Liver (tissue), 9 donors: ENCODE data around the gene MYOF. TPM values are rescaled to one million over a fixed set of nuclear protein-coding genes. Genes with fewer than 3 reads are reported as not detected.

ENCODE experiments used
- DNase-seq: peaks from one replicate; pipeline ENCODE4 v3.0.0-alpha.2; 2017; ENCODE audit warnings: low spot score
- H3K27ac ChIP-seq, 2 donors: one replicate each; pipeline ENCODE4 v1.7.0; 2013; ENCODE audit warnings: inconsistent platforms in 2 of 2, low read length in 2 of 2, control low read depth in 1 of 2, low read depth in 1 of 2, mild to moderate bottlenecking in 1 of 2
- H3K27me3 ChIP-seq, 4 donors: one replicate each; pipeline versions ENCODE4 v1.6.1 to v1.7.0; 2013; ENCODE audit warnings: low read length in 3 of 4, inconsistent platforms in 1 of 4, mild to moderate bottlenecking in 1 of 4, moderate library complexity in 1 of 4; ENCODE audit not compliant: control insufficient read depth in 4 of 4, insufficient read depth in 4 of 4
- H3K36me3 ChIP-seq, 4 donors: one replicate each; pipeline versions ENCODE4 v1.6.1 to v1.7.0; 2013; ENCODE audit warnings: low read length in 3 of 4, mild to moderate bottlenecking in 3 of 4, low read depth in 1 of 4, moderate library complexity in 1 of 4; ENCODE audit not compliant: control insufficient read depth in 4 of 4, insufficient read depth in 3 of 4
- H3K4me1 ChIP-seq, 4 donors: one replicate each; pipeline versions ENCODE4 v1.6.1 to v1.7.0; 2013; ENCODE audit warnings: low read length in 3 of 4, mild to moderate bottlenecking in 3 of 4, moderate library complexity in 1 of 4; ENCODE audit not compliant: control insufficient read depth in 4 of 4, insufficient read depth in 4 of 4
- H3K4me3 ChIP-seq, 3 donors: one replicate each; pipeline versions ENCODE4 v1.6.1 to v1.7.0; 2013; ENCODE audit warnings: low read length in 3 of 3, control low read depth in 1 of 3, low read depth in 1 of 3, mild to moderate bottlenecking in 1 of 3
- H3K9ac ChIP-seq, 2 donors: one replicate each; pipeline ENCODE4 v1.7.0; 2013; ENCODE audit warnings: low read length in 2 of 2, mild to moderate bottlenecking in 2 of 2, moderate library complexity in 2 of 2, control low read depth in 1 of 2, low read depth in 1 of 2
- H3K9me3 ChIP-seq, 4 donors: one replicate each; pipeline versions ENCODE4 v1.6.1 to v1.7.0; 2013; ENCODE audit warnings: low read length in 3 of 4; ENCODE audit not compliant: control insufficient read depth in 4 of 4
- EGR1 ChIP-seq, 2 donors: IDR thresholded peaks; 2 replicates each; pipeline ENCODE4 v1.6.1; 2016 to 2018; ENCODE audit warnings: antibody characterized with exemption in 2 of 2, low read depth in 2 of 2
- FOXA1 ChIP-seq: IDR thresholded peaks from 2 replicates; pipeline ENCODE4 v1.6.1; 2016; ENCODE audit warnings: antibody characterized with exemption
- FOXA2 ChIP-seq: IDR thresholded peaks from 2 replicates; pipeline ENCODE4 v1.6.1; 2016; ENCODE audit warnings: antibody characterized with exemption
- GABPA ChIP-seq, 2 donors: IDR thresholded peaks in 1 of 2; conservative IDR thresholded peaks in 1 of 2; 2 replicates each; pipeline ENCODE4 v1.6.1; 2016; ENCODE audit warnings: antibody characterized with exemption in 2 of 2, mild to moderate bottlenecking in 1 of 2, moderate library complexity in 1 of 2
- HNF4A ChIP-seq, 2 donors: conservative IDR thresholded peaks; 2 replicates each; pipeline ENCODE4 v1.6.1; 2016; ENCODE audit warnings: antibody characterized with exemption in 2 of 2, mild to moderate bottlenecking in 2 of 2
- HNF4G ChIP-seq: IDR thresholded peaks from 2 replicates; pipeline ENCODE4 v1.6.1; 2016; ENCODE audit warnings: antibody characterized with exemption
- JUND ChIP-seq, 2 donors: IDR thresholded peaks; 2 replicates each; pipeline ENCODE4 v1.6.1; 2016; ENCODE audit warnings: antibody characterized with exemption in 2 of 2
- NR2F2 ChIP-seq: IDR thresholded peaks from 2 replicates; pipeline ENCODE4 v1.6.1; 2016; ENCODE audit warnings: antibody characterized with exemption
- RAD21 ChIP-seq, 2 donors: IDR thresholded peaks; 2 replicates each; pipeline ENCODE4 v1.6.1; 2016; ENCODE audit warnings: antibody characterized with exemption in 2 of 2, mild to moderate bottlenecking in 2 of 2
- RXRA ChIP-seq, 2 donors: IDR thresholded peaks; 2 replicates each; pipeline ENCODE4 v1.6.1; 2017 to 2018; ENCODE audit warnings: antibody characterized with exemption in 2 of 2, mild to moderate bottlenecking in 1 of 2
- SP1 ChIP-seq: IDR thresholded peaks from 2 replicates; pipeline ENCODE4 v1.6.1; 2018; ENCODE audit warnings: antibody characterized with exemption, mild to moderate bottlenecking
- TAF1 ChIP-seq: conservative IDR thresholded peaks from 2 replicates; pipeline ENCODE4 v1.6.1; 2016; ENCODE audit warnings: antibody characterized with exemption, mild to moderate bottlenecking
- YY1 ChIP-seq: IDR thresholded peaks from 2 replicates; pipeline ENCODE4 v1.6.1; 2016; ENCODE audit warnings: antibody characterized with exemption, mild to moderate bottlenecking
- ZBTB33 ChIP-seq: IDR thresholded peaks from 2 replicates; pipeline ENCODE4 v1.6.1; 2016; ENCODE audit warnings: antibody characterized with exemption
- WGBS: extraction: QIAGEN DNeasy Blood & Tissue Kit; methylation state at CpG from one replicate; pipeline ENCODE4 v1.1.7; 2013; 5-methylcytosine and 5-hydroxymethylcytosine counted together
- polyA plus RNA-seq, 2 donors: library from polyadenylated mRNA; stranded (reverse) in 1 of 2; unstranded in 1 of 2; fragments of 200-250 nt in 1 of 2; fragments of >200 nt in 1 of 2; fragmentation: Nextera tagmentation in 1 of 2; extraction: Ambion mirVana in 1 of 2; gene quantifications; one replicate each; pipeline versions ENCODE4 v1.2.1 to v1.2.3, GENCODE V29; 2013 to 2015
- total RNA-seq, 2 donors: library from RNA; depleted of rRNA; stranded (reverse); fragments of >200 nt; gene quantifications; one replicate each; pipeline ENCODE4 v1.2.3, GENCODE V29; 2014
- TF ChIP-seq, protein P1 (sequence below): fragments of 150-350 bp; IDR thresholded peaks from 2 replicates; pipeline ENCODE4 v1.5.1; 2017; ENCODE audit warnings: improper control_type of control experiment, low read depth, low read length; ENCODE audit not compliant: missing input control
- TF ChIP-seq, protein P2 (sequence below): IDR thresholded peaks from 2 replicates; pipeline ENCODE4 v1.6.1; 2016; ENCODE audit warnings: antibody characterized with exemption
- TF ChIP-seq, protein P3 (sequence below): IDR thresholded peaks from 2 replicates; pipeline ENCODE4 v1.6.1; 2016; ENCODE audit warnings: antibody characterized with exemption
- TF ChIP-seq, protein P4 (sequence below): IDR thresholded peaks from 2 replicates; pipeline ENCODE4 v1.6.1; 2016; ENCODE audit warnings: antibody characterized with exemption, mild to moderate bottlenecking
- donor health status: healthy.
- donor health status: healthy.
- donor health status: healthy.
- donor health status: healthy.
- donor health status: healthy.

Gene MYOF
- total and polyA plus RNA-seq, 4 donors, result 0.89 to 5.7 (median 3.2) TPM

DNA sequence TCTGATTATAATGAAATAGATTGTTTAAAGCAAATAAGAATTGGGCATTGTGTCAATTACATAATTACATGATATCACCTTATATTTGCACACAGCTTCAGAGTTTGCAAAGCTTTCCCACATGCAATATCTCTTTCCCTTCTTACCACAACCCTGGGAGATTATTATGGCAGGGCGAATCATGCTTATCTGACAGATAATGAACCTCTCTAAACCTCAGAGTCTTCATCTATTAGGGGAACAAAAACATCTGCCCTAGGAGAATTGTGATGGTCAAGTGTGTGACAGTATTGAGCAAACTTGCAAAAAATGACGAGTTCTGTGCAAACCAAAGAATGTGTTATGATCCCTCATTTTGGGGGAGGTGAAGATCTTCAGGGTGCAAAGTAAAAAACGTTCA is 90.0 kb downstream of the MYOF start:
- peaks cover 0 to 3% (median 1%) of the 10 kb centered on the region in 4 donors for H3K4me1 ChIP-seq
- no peaks in the 10 kb centered on the region for H3K9me3 ChIP-seq
- no peak overlapping the region for H3K4me3 ChIP-seq
- DNase-seq, result no peak
- H3K36me3 ChIP-seq, result no peaks in the 10 kb centered on the region
- WGBS, result 65% methylated on average over 3 of the region's 3 CpGs
- no peak overlapping the region for H3K9ac ChIP-seq
- no peak overlapping the region for H3K27ac ChIP-seq
- TF ChIP-seq, protein P1, sequence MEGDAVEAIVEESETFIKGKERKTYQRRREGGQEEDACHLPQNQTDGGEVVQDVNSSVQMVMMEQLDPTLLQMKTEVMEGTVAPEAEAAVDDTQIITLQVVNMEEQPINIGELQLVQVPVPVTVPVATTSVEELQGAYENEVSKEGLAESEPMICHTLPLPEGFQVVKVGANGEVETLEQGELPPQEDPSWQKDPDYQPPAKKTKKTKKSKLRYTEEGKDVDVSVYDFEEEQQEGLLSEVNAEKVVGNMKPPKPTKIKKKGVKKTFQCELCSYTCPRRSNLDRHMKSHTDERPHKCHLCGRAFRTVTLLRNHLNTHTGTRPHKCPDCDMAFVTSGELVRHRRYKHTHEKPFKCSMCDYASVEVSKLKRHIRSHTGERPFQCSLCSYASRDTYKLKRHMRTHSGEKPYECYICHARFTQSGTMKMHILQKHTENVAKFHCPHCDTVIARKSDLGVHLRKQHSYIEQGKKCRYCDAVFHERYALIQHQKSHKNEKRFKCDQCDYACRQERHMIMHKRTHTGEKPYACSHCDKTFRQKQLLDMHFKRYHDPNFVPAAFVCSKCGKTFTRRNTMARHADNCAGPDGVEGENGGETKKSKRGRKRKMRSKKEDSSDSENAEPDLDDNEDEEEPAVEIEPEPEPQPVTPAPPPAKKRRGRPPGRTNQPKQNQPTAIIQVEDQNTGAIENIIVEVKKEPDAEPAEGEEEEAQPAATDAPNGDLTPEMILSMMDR, result no peak
- TF ChIP-seq YY1 (no peak), ZBTB33 (no peak), FOXA2 (no peak), FOXA1 (no peak), RAD21 (IDR thresholded peaks at IDR 0.05) (no peak), SP1 (no peak)
- no peaks in the 10 kb centered on the region for H3K27me3 ChIP-seq

- Histone ChIP-seq H3K36me3 (no peaks in the 10 kb centered on the region), H3K9ac (no peak overlapping the region), H3K4me3 (no peak overlapping the region), H3K4me1 (peaks cover 0 to 11% (median 2%) of the 10 kb centered on the region in 4 donors), H3K27me3 (no peaks in the 10 kb centered on the region), H3K9me3 (no peaks in the 10 kb centered on the region), H3K27ac (no peak overlapping the region)
- no peak for DNase-seq
- TF ChIP-seq RXRA (IDR thresholded peaks at IDR 0.05) (no peak), GABPA (IDR thresholded peaks at IDR 0.05 in 1 of 2, conservative IDR thresholded peaks at IDR 0.05 in 1 of 2) (no peak), YY1 (no peak), RAD21 (IDR thresholded peaks at IDR 0.05) (no peak), NR2F2 (no peak), ZBTB33 (no peak), SP1 (no peak), EGR1 (IDR thresholded peaks at IDR 0.05; ENCODE audit: low read depth in 2 of 2) (no peak), FOXA1 (no peak), HNF4G (no peak), HNF4A (conservative IDR thresholded peaks at IDR 0.05) (no peak), JUND (IDR thresholded peaks at IDR 0.05) (no peak), FOXA2 (no peak), TAF1 (no peak)
- TF ChIP-seq, protein P2, sequence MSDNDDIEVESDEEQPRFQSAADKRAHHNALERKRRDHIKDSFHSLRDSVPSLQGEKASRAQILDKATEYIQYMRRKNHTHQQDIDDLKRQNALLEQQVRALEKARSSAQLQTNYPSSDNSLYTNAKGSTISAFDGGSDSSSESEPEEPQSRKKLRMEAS, result no peak
- TF ChIP-seq, protein P3, sequence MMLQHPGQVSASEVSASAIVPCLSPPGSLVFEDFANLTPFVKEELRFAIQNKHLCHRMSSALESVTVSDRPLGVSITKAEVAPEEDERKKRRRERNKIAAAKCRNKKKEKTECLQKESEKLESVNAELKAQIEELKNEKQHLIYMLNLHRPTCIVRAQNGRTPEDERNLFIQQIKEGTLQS, result no peak
- TF ChIP-seq, protein P4, sequence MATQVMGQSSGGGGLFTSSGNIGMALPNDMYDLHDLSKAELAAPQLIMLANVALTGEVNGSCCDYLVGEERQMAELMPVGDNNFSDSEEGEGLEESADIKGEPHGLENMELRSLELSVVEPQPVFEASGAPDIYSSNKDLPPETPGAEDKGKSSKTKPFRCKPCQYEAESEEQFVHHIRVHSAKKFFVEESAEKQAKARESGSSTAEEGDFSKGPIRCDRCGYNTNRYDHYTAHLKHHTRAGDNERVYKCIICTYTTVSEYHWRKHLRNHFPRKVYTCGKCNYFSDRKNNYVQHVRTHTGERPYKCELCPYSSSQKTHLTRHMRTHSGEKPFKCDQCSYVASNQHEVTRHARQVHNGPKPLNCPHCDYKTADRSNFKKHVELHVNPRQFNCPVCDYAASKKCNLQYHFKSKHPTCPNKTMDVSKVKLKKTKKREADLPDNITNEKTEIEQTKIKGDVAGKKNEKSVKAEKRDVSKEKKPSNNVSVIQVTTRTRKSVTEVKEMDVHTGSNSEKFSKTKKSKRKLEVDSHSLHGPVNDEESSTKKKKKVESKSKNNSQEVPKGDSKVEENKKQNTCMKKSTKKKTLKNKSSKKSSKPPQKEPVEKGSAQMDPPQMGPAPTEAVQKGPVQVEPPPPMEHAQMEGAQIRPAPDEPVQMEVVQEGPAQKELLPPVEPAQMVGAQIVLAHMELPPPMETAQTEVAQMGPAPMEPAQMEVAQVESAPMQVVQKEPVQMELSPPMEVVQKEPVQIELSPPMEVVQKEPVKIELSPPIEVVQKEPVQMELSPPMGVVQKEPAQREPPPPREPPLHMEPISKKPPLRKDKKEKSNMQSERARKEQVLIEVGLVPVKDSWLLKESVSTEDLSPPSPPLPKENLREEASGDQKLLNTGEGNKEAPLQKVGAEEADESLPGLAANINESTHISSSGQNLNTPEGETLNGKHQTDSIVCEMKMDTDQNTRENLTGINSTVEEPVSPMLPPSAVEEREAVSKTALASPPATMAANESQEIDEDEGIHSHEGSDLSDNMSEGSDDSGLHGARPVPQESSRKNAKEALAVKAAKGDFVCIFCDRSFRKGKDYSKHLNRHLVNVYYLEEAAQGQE, result no peak
- 79% methylated on average over 3 of the region's 3 CpGs for WGBS
Observed at GRCh38 chr10:93390306-93391090, 91.6 kb downstream of the MYOF start.
